CD1c-positive myeloid dendritic cell (primary cell): ENCODE results near the gene CPAMD8.
A peak's percentile ranks its signal among the peaks of the same experiment; 100 is the strongest.

ENCODE experiments used
- DNase-seq: peaks from one replicate; pipeline ENCODE4 v3.0.0-alpha.2; 2016; ENCODE audit errors: extremely low spot score

The CPAMD8 gene

GRCh38 chr19:16920816-16921529, 105.6 kb downstream of the CPAMD8 start:
- DNase-seq: no peak

GRCh38 chr19:16919496-16919895, 107.1 kb downstream of the CPAMD8 start:
- no peak for DNase-seq

GRCh38 chr19:16917401-16917800, 109.2 kb downstream of the CPAMD8 start:
- DNase-seq: no peak

GRCh38 chr19:16915734-16916133, 110.9 kb downstream of the CPAMD8 start:
- DNase-seq: no peak

- DNase-seq: no peak
These were observed 111.5 kb downstream of the CPAMD8 start for GRCh38 chr19:16915135-16915534.

- DNase-seq: no peak
These were observed 112.2 kb downstream of the CPAMD8 start for GRCh38 chr19:16914421-16914820.

- no peak for DNase-seq
These were observed 113.8 kb downstream of the CPAMD8 start for GRCh38 chr19:16912780-16913179.

- no peak for DNase-seq
These were observed 115.6 kb downstream of the CPAMD8 start for GRCh38 chr19:16911046-16911445.

- DNase-seq: no peak
These were observed 117.9 kb downstream of the CPAMD8 start for GRCh38 chr19:16908759-16909158.

- no peak for DNase-seq
These were observed 122.0 kb downstream of the CPAMD8 start for GRCh38 chr19:16904599-16904998.

- no peak for DNase-seq
These were observed 123.3 kb downstream of the CPAMD8 start for GRCh38 chr19:16903347-16903746.

GRCh38 chr19:16902545-16902944, 124.1 kb downstream of the CPAMD8 start:
- DNase-seq: no peak

- peak; percentile 16 for DNase-seq
These were observed 125.0 kb downstream of the CPAMD8 start for GRCh38 chr19:16901491-16902175.

GRCh38 chr19:16899566-16900075, 127.0 kb downstream of the CPAMD8 start:
- peak; percentile 87 for DNase-seq

- DNase-seq: no peak
These were observed 128.1 kb downstream of the CPAMD8 start for GRCh38 chr19:16898361-16899015.

- DNase-seq: no peak
These were observed 128.8 kb downstream of the CPAMD8 start for GRCh38 chr19:16897856-16898161.

GRCh38 chr19:16897029-16897855, 129.4 kb downstream of the CPAMD8 start:
- peak; percentile 95 for DNase-seq

- DNase-seq: peak; percentile 15
These were observed 130.2 kb downstream of the CPAMD8 start for GRCh38 chr19:16896146-16897028.

GRCh38 chr19:16895467-16896145, 131.0 kb downstream of the CPAMD8 start:
- DNase-seq: no peak

GRCh38 chr19:16894080-16894479, 132.5 kb downstream of the CPAMD8 start:
- DNase-seq: no peak

- DNase-seq: peak; percentile 11
These were observed 133.0 kb downstream of the CPAMD8 start for GRCh38 chr19:16893686-16893989.
